Endothelial cell of umbilical vein (primary cell): Measurements from ENCODE around the gene DDA1. TPM values are rescaled to one million over a fixed set of nuclear protein-coding genes. Genes with fewer than 3 reads are reported as not detected.

ENCODE experiments used
- BruUV-seq: library from RNA; stranded (reverse); fragments of 400-500 nt; replicated peaks from 2 replicates; lab custom pipeline; 2021; lab: Mats Ljungman, UMichigan
- CTCF ChIA-PET: fragments of 300-600, 350-600 bp; sonication (Branson Sonifier 250); formaldehyde crosslinking; loops from one replicate; lab custom pipeline; 2021; ENCODE audit warnings: antibody characterized with exemption, inconsistent platforms; lab: Charles Lee
- POLR2A ChIA-PET: fragments of 300-600, 350-600 bp; sonication (Branson Sonifier 250); formaldehyde crosslinking; loops from one replicate; lab custom pipeline; 2021; ENCODE audit warnings: antibody characterized with exemption, inconsistent platforms; lab: Charles Lee
- DNase-seq: peaks from one replicate; pipeline ENCODE4 v3.0.0-alpha.2; 2011; ENCODE audit warnings: low read depth, low spot score
- FAIRE-seq: peaks from 2 replicates; lab custom pipeline; 2011; peaks lifted over from hg19 to GRCh38; lab: Jason Lieb, UNC
- H2AFZ ChIP-seq: 2 replicates; pipeline ENCODE4 v1.6.0; 2012; ENCODE audit warnings: low read depth, low read length, control low read depth, inconsistent platforms
- H3K27ac ChIP-seq: 2 replicates; pipeline ENCODE4 v1.5.1; 2011; ENCODE audit warnings: low read depth, mild to moderate bottlenecking, control low read depth, low read length, moderate library complexity; ENCODE audit not compliant: insufficient read depth
- H3K27me3 ChIP-seq, 2 experiments: 2 replicates each; pipeline versions ENCODE4 v1.6.0 to v1.6.1; 2011; ENCODE audit warnings: low read length in 2 of 2, mixed read lengths in 1 of 2; ENCODE audit not compliant: control insufficient read depth in 2 of 2, insufficient read depth in 2 of 2
- H3K36me3 ChIP-seq, 2 experiments: 2 replicates in 1 of 2; 3 replicates in 1 of 2; pipeline ENCODE4 v1.5.1; 2011; ENCODE audit warnings: low read length in 2 of 2, mild to moderate bottlenecking in 1 of 2, moderate library complexity in 1 of 2; ENCODE audit not compliant: control insufficient read depth in 2 of 2, insufficient read depth in 2 of 2; ENCODE audit errors: extremely low read depth in 1 of 2
- H3K4me1 ChIP-seq: 3 replicates; pipeline ENCODE4 v1.5.1; 2011; ENCODE audit warnings: mild to moderate bottlenecking, low read length; ENCODE audit not compliant: control insufficient read depth, insufficient read depth; ENCODE audit errors: extremely low read depth
- H3K4me2 ChIP-seq: 2 replicates; pipeline ENCODE4 v1.6.1; 2011; ENCODE audit warnings: low read length, control low read depth, mixed read lengths; ENCODE audit not compliant: insufficient read depth
- H3K4me3 ChIP-seq, 3 experiments: fragments of 200-600 bp in 1 of 3; sonication (generic), shearing (Covaris generic) in 1 of 3; replicated peaks in 1 of 3; 2 replicates each; pipeline ENCODE4 v1.5.1; 2011 to 2016; ENCODE audit warnings: control low read depth in 3 of 3, low read length in 3 of 3, mild to moderate bottlenecking in 2 of 3, inconsistent platforms in 1 of 3, low read depth in 1 of 3, moderate library complexity in 1 of 3; ENCODE audit not compliant: insufficient read depth in 1 of 3
- H3K79me2 ChIP-seq: 2 replicates; pipeline ENCODE4 v1.6.0; 2012; ENCODE audit warnings: low read length, inconsistent platforms; ENCODE audit not compliant: control insufficient read depth, insufficient read depth
- H3K9ac ChIP-seq: replicated peaks from 2 replicates; pipeline ENCODE3; 2011; ENCODE audit warnings: low read length, control low read depth; ENCODE audit not compliant: insufficient read depth; ENCODE audit errors: extremely low read depth
- H3K9me1 ChIP-seq: replicated peaks from 3 replicates; pipeline ENCODE4 v1.6.0; 2011; ENCODE audit warnings: mild to moderate bottlenecking, low read length; ENCODE audit not compliant: control insufficient read depth, insufficient read depth; ENCODE audit errors: extremely low read depth
- H3K9me3 ChIP-seq: replicated peaks from 2 replicates; pipeline ENCODE4 v1.5.1; 2012; ENCODE audit warnings: low read length, inconsistent platforms; ENCODE audit not compliant: control insufficient read depth, insufficient read depth
- H4K20me1 ChIP-seq: replicated peaks from 2 replicates; pipeline ENCODE3; 2011; ENCODE audit warnings: mild to moderate bottlenecking, low read length; ENCODE audit not compliant: control insufficient read depth, insufficient read depth; ENCODE audit errors: extremely low read depth
- EZH2 ChIP-seq: IDR thresholded peaks from 2 replicates; pipeline ENCODE4 v1.6.1; 2012; ENCODE audit warnings: borderline replicate concordance, low read depth, mild to moderate bottlenecking, moderate library complexity, low read length, inconsistent platforms; ENCODE audit not compliant: severe bottlenecking
- FOS ChIP-seq: IDR thresholded peaks from 2 replicates; pipeline ENCODE4 v1.6.1; 2011; ENCODE audit warnings: mild to moderate bottlenecking, low read length, moderate library complexity, borderline replicate concordance; ENCODE audit not compliant: insufficient read depth
- GATA2 ChIP-seq: IDR thresholded peaks from 2 replicates; pipeline ENCODE4 v1.7.0; 2011; ENCODE audit warnings: low read depth, mild to moderate bottlenecking, moderate library complexity, mixed read lengths, low read length; ENCODE audit not compliant: insufficient read length, insufficient read depth
- JUN ChIP-seq: IDR thresholded peaks from 2 replicates; pipeline ENCODE4 v1.6.1; 2011; ENCODE audit warnings: borderline replicate concordance, low read depth; ENCODE audit not compliant: insufficient read length, insufficient read depth
- MYC ChIP-seq: IDR thresholded peaks from one replicate; pipeline ENCODE4 v1.6.1; 2011; ENCODE audit warnings: mild to moderate bottlenecking, low read depth, low read length
- POLR2A ChIP-seq: IDR thresholded peaks from 2 replicates; pipeline ENCODE4 v1.6.1; 2012; ENCODE audit warnings: low read depth, mild to moderate bottlenecking, control low read depth, low read length
- POLR2AphosphoS5 ChIP-seq: IDR thresholded peaks from 2 replicates; pipeline ENCODE4 v1.6.1; 2012; ENCODE audit warnings: low read depth, mild to moderate bottlenecking, control low read depth, low read length, moderate library complexity; ENCODE audit not compliant: insufficient read depth
- dilution Hi-C: fragments of 300-500 bp; cut with MboI; formaldehyde crosslinking; loops from one replicate; pipeline ENCODE4 v1.15.0; 2019; ENCODE audit warnings: low sequenced_read_pairs; ENCODE audit not compliant: extremely low pct_ligation_motif_present
- intact Hi-C: fragments of 100-400 bp; cut with micrococcal nuclease; formaldehyde crosslinking; loops from one replicate; pipeline ENCODE4 v1.10.0; 2022
- polyA plus RNA-seq, 4 experiments: library from polyadenylated mRNA; depleted of rRNA in 3 of 4; stranded (reverse) in 3 of 4; unstranded in 1 of 4; fragments of >200 nt; gene quantifications; 2 replicates each; pipeline versions ENCODE4 v1.2.1 to v1.2.3, GENCODE V29; 2011 to 2012; ENCODE audit warnings: missing spikeins in 1 of 4
- total RNA-seq: library from RNA; stranded (reverse); gene quantifications from 2 replicates; pipeline ENCODE4 v1.2.3, GENCODE V29; 2021
- TF ChIP-seq, protein P1 (sequence below), 2 donors: IDR thresholded peaks; 1 replicate in 1 of 2; 2 replicates in 1 of 2; pipeline ENCODE4 v1.5.1; 2011; ENCODE audit warnings: low read length in 2 of 2, mild to moderate bottlenecking in 2 of 2, moderate library complexity in 2 of 2, control low read depth in 1 of 2, inconsistent platforms in 1 of 2, low read depth in 1 of 2; ENCODE audit not compliant: insufficient read depth in 1 of 2; ENCODE audit errors: extremely low read depth in 1 of 2
- TF ChIP-seq, protein P2 (sequence below): IDR thresholded peaks from 2 replicates; pipeline ENCODE4 v1.6.1; 2011; ENCODE audit not compliant: insufficient read depth, insufficient read length

The DDA1 gene
- total and polyA plus RNA-seq, 2 donors (not counting 3 experiments of a cell fraction or from before 2014, with no cell fraction given) = 52.9 to 64.7 TPM

GRCh38 chr19:17303940-17304267 is 5.5 kb upstream of the DDA1 start:
- no peaks in the 10 kb centered on the region for H3K36me3 ChIP-seq
- no peak overlapping the region for H3K4me3 ChIP-seq
- peaks cover 9% of the 10 kb centered on the region for H3K4me1 ChIP-seq
- H3K9me3 ChIP-seq = no peaks in the 10 kb centered on the region
- BruUV-seq = no TSS peak
- H4K20me1 ChIP-seq = no peaks in the 10 kb centered on the region
- no peaks in the 10 kb centered on the region for H3K27me3 ChIP-seq
- no peak for FAIRE-seq
- intact Hi-C loops = no loop called here
- no peaks in the 10 kb centered on the region for H3K9me1 ChIP-seq
- H2AFZ ChIP-seq = no peak overlapping the region
- TF ChIP-seq GATA2 = no peak
- TF ChIP-seq, protein P1, sequence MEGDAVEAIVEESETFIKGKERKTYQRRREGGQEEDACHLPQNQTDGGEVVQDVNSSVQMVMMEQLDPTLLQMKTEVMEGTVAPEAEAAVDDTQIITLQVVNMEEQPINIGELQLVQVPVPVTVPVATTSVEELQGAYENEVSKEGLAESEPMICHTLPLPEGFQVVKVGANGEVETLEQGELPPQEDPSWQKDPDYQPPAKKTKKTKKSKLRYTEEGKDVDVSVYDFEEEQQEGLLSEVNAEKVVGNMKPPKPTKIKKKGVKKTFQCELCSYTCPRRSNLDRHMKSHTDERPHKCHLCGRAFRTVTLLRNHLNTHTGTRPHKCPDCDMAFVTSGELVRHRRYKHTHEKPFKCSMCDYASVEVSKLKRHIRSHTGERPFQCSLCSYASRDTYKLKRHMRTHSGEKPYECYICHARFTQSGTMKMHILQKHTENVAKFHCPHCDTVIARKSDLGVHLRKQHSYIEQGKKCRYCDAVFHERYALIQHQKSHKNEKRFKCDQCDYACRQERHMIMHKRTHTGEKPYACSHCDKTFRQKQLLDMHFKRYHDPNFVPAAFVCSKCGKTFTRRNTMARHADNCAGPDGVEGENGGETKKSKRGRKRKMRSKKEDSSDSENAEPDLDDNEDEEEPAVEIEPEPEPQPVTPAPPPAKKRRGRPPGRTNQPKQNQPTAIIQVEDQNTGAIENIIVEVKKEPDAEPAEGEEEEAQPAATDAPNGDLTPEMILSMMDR (IDR thresholded peaks at IDR 0.05; ENCODE audit: extremely low read depth in 1 of 2, insufficient read depth in 1 of 2, low read depth in 1 of 2, low read length in 2 of 2) = no peak
- TF ChIP-seq JUN = no peak
- TF ChIP-seq, protein P2, sequence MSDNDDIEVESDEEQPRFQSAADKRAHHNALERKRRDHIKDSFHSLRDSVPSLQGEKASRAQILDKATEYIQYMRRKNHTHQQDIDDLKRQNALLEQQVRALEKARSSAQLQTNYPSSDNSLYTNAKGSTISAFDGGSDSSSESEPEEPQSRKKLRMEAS = no peak
- TF ChIP-seq FOS = no peak
- TF ChIP-seq POLR2A = no peak
- TF ChIP-seq EZH2 = no peak
- TF ChIP-seq POLR2AphosphoS5 = no peak
- no peak for TF ChIP-seq MYC
- no peak overlapping the region for H3K4me2 ChIP-seq
- POLR2A ChIA-PET = no interaction called here
- CTCF ChIA-PET = interaction anchor here (1.3 to 3.3 kb wide), 2 partner anchors 10 to 87 kb away, joined by 6 to 70 read pairs; no protein-coding TSS in a partner anchor
- no peaks in the 10 kb centered on the region for H3K79me2 ChIP-seq
- dilution Hi-C loops = no loop called here
- H3K27ac ChIP-seq = no peak overlapping the region
- DNase-seq = no peak
- H3K9ac ChIP-seq = no peak overlapping the region
